ENCODE data around the gene HS3ST3A1.
"Not testable (repeated sequence)": the region's sequence is repeated elsewhere in the genome, so short reads cannot be mapped to it uniquely, and the experiment has no call there.

The HS3ST3A1 gene

GRCh38 chr17:13534946-13535345, 66.8 kb downstream of the HS3ST3A1 start:
- no peak for DNase-seq

- no peak for DNase-seq
Measured at GRCh38 chr17:13531721-13532120, 70.0 kb downstream of the HS3ST3A1 start.

DNA sequence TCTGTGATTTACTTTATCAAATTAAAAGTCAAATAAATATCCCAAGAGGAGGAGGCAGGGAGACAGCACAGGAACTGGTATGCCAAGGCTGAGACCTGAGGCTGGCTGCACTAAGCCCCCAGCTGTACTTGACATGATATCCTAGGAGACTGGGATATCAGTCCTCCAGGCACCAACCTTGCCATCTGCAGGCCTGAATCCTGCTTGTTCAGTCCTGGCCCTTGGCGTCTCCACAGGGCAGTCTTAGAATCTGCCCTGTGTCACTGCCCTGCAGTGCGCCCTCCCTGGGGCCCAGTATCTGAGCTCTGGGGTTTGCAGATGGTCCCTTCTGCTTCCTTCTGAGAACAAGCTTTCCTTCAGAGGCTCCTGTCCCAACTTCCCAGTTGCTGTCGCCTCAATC, 75.9 kb downstream of the HS3ST3A1 start:
- no peak for DNase-seq

- DNase-seq = no peak
Measured at GRCh38 chr17:13523164-13523563, 78.6 kb downstream of the HS3ST3A1 start.

- no peak for DNase-seq
Measured at GRCh38 chr17:13522749-13523148, 79.0 kb downstream of the HS3ST3A1 start.

DNA sequence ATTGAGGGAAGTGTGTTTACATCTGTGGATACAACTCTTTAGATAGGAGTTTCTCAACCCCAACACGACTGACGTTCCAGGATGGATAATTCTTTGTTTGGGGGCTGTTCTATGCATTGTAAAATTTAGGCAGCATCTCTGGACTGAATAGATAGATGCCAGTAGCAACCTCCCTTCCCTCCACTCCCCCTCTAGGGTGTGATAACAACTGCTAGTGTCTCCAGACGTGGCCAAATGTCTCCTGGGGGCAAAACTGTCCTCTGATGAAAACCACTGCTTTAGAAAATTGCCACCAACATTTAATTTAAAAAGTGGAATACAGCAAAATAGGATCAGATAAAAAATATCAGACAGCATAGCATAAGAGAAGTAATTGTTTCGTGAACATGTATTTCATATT, 79.9 kb downstream of the HS3ST3A1 start:
- no peak for DNase-seq

DNA sequence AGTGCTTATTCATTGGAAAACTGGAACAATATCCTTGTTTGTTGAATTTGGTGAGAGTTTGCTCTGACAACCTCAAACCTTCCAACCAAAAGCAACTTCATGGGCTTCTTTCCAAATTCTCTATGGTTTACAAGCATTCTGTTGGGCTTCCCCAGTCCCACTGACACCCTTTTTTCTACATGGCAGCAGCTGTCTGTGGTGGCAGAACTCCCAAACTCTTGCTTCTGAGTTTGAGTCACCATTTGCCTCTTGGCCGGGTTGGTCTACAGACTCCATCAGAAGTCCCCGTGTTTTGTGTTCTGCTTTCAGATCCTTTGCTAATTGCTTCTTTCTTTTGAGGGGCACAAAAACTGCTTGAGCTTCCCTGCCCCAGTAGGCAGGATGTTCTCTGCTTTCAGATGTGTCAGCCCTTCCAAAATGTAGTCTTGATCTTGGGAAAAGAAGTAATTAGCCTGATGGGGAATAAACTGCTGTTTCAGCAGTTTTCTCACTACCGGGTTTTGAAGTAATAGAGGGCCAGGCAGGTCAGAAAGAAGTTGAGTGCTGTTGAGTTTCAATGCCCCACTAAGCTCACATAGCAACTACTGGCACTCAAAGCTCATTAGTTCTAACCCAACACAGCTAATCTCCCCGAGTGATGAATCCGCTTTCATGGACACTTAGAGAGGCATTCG, 80.7 kb downstream of the HS3ST3A1 start:
- no peak for DNase-seq

DNA sequence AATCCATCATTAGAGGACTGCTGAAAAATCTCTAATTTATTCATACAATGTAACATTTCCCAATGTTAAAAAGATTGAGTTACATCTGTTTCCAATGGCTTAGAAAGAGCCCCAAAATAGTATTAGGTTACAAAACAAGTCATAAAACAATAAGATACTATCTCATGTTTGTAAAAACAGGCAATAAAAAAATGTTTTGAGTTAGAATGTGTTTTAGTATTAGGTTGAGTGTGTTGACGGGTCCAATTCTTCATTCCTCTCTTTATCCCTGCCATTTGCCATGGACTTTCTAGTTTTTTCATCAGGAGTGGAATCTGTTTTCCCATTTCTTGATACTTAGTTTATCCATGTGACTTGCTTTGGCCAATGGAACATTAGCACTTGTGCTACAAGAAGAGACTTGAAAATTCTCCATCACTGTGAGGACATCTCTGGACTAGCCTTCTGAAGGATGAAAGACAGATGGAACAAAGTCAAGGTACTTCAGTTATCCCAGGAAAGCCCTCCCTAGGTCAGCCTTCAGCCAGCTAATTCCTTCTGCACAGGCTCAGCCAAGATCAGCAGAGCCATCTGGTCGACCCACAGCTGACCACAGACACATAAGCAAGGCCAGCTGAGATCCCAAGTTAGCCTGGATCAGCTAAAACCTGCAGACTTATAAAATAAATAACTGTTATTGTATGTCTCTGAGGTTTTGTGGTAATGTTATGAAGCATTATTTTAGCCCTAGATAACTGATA, 83.3 kb downstream of the HS3ST3A1 start:
- DNase-seq = no peak

DNA sequence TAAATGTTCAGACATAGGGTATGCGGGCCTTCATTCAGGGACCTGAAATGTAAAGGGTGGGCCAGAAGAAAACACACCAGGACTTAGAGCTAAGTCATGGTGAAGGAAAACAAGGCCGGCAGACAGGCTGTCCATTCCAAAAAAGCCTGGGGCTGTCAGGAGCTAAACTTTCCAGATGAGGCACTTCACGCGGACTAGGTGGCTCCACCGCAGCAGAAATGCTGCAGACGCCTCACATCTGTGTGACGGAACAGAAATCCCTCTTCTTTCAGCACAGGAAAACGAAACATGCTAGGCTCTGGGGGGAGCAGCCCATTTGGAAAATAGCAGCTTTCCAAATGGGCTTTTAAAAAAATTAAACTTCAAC, 88.7 kb downstream of the HS3ST3A1 start:
- DNase-seq = no peak

- DNase-seq = no peak
Measured at GRCh38 chr17:13510062-13510461, 91.7 kb downstream of the HS3ST3A1 start.

GRCh38 chr17:13509527-13509926, 92.2 kb downstream of the HS3ST3A1 start:
- DNase-seq = no peak

GRCh38 chr17:13508896-13509295, 92.8 kb downstream of the HS3ST3A1 start:
- no peak for DNase-seq

- no peak for DNase-seq
Measured at GRCh38 chr17:13503526-13503925, 98.2 kb downstream of the HS3ST3A1 start.

GRCh38 chr17:13502263-13502662, 99.5 kb downstream of the HS3ST3A1 start:
- DNase-seq = no peak

- DNase-seq = no peak
Measured at GRCh38 chr17:13500947-13501346, 100.8 kb downstream of the HS3ST3A1 start.

DNA sequence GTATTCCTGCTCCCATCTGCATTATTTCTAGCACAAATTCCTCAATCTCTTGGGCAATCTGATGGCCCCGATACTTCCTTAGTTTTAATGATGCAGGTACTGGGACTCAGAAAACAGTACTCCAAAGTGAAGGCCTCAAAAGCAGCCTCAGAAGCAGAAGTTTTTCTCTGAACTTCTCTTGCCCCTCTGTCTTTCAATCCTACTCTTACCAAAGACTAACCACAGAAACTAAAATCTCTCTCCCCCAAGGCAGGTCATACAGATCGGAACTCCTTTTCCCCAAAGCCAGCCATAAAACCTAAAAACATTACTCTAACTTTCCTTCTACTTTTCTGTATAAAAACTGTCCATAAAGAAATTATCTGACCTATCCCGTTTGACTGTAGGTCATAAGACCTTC, 103.5 kb downstream of the HS3ST3A1 start:
- DNase-seq = no peak

DNA sequence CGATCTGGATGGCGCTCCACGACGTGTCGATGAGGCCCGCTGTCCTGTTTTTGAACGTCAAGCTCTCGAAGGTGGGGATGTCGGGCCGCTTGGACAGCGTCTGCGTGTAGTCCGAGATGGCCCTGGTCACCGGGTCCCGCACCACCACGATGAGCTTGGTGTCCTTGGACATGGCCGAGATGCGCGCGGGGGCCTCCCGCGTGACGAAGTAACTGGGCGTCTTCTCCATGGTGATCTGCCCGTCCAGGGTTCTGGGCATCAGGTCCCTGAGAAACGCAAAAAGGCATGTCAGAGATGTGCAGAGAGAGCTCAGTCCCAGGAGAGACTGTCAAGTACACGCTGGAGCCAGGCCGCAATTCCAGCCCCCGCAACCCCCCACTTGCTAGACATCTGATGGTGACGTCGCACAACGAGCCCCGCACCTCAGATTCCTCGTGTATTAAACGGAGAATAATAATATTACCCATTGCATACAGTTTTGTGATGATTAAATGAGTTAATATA, 105.1 kb downstream of the HS3ST3A1 start:
- DNase-seq = not testable (repeated sequence)

DNA sequence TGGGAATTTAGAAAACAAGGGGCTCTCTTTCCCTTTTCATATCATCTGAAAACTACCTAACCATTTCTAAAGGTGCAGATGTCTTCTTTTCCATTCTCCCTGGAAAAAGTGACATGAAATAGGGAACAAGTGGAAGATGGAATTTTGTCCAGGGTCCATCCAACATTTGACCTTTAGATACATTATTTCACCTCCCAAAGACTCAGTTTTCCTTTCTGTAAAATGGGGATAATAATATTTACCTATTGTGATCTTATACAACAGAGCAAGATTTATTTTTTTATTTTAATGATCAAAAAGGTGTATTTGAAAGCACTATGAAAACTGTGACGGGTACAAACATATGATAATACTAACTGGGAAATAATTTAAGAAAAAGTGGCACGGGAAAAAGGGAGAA, 106.3 kb downstream of the HS3ST3A1 start:
- no peak for DNase-seq

- DNase-seq = no peak
Measured at GRCh38 chr17:13492737-13493122, 109.0 kb downstream of the HS3ST3A1 start.

DNA sequence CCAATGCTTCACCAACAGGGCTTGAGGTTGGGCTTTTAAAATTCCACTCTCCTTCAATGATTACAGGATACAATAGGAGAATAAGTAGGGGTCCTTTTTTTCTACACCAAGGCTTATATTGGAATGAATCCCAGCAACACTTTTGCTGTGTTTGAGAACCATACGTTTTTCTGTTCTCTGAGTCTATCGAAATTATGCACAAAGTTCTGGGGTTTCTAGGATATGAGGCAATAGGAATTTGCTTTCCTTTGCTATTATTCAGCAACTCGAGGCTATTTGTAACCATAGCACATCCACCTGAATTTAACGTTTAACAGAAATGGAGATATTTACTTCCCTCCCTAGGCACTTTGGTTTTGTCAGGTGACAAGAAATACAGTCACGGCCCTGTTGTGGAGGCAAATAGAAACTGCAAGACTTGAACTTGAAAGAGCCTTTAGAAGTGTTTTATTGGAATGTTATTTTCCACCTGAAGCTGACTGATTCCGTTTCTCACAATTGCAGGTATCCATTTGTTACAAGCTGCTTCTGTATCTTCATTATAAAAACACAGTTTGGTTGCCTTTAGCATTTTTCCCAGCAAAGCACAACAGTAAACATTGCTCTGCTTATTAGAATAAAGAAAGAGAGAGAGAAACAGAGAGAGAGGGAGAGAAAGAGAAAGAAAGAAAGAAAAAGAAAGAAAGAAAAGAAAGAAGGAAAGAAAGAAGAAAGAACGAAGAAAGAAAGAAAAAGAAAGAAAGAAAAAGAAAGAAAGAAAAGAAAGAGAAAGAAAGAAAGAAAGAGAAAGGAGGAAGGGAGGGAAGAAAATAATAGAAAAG, 109.6 kb downstream of the HS3ST3A1 start:
- DNase-seq = no peak

- DNase-seq = no peak
Measured at GRCh38 chr17:13491491-13491890, 110.2 kb downstream of the HS3ST3A1 start.

GRCh38 chr17:13490906-13491482, 110.7 kb downstream of the HS3ST3A1 start:
- no peak for DNase-seq

DNA sequence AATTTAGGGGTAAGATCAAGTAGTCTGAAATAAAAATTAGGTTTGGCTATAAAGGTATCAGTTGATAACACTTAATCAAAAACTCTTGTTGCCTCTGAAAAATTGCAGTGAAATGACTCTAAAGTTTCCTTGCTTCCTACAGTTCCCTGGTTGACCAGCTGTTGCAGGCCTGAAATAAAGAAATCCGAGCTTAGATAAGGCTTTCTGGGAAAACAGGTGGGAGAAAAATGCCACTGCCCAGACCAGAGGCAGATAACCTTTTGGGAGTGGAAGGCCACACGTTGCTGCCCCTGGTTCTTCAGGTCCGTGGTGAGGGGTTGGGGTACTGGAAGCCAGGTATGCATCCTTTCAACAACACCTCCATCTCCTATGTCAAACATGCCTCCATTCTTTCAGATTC, 111.3 kb downstream of the HS3ST3A1 start:
- DNase-seq = no peak
